ENCODE data around the gene SCEL.

The SCEL gene

GRCh38 chr13:77674852-77675251 is 139.3 kb downstream of the SCEL start:
- TF ChIP-seq, protein P1, sequence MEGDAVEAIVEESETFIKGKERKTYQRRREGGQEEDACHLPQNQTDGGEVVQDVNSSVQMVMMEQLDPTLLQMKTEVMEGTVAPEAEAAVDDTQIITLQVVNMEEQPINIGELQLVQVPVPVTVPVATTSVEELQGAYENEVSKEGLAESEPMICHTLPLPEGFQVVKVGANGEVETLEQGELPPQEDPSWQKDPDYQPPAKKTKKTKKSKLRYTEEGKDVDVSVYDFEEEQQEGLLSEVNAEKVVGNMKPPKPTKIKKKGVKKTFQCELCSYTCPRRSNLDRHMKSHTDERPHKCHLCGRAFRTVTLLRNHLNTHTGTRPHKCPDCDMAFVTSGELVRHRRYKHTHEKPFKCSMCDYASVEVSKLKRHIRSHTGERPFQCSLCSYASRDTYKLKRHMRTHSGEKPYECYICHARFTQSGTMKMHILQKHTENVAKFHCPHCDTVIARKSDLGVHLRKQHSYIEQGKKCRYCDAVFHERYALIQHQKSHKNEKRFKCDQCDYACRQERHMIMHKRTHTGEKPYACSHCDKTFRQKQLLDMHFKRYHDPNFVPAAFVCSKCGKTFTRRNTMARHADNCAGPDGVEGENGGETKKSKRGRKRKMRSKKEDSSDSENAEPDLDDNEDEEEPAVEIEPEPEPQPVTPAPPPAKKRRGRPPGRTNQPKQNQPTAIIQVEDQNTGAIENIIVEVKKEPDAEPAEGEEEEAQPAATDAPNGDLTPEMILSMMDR (IDR thresholded peaks at IDR 0.05; ENCODE audit: low read length, missing control alignments): no peak
- no peak overlapping the region for H3K4me3 ChIP-seq (replicated peaks; ENCODE audit: low read depth, low read length)
- DNase-seq (ENCODE audit: low read depth): no peak

- DNase-seq (ENCODE audit: low read depth): no peak
- TF ChIP-seq, protein P1 (IDR thresholded peaks at IDR 0.05; ENCODE audit: low read length, missing control alignments): no peak
- H3K4me3 ChIP-seq (replicated peaks; ENCODE audit: low read depth, low read length): no peak overlapping the region
Measured at GRCh38 chr13:77678691-77679235, 143.3 kb downstream of the SCEL start.

GRCh38 chr13:77687799-77688198 is 152.3 kb downstream of the SCEL start:
- DNase-seq (ENCODE audit: low read depth): no peak
- TF ChIP-seq, protein P1 (IDR thresholded peaks at IDR 0.05; ENCODE audit: low read length, missing control alignments): no peak
- H3K4me3 ChIP-seq (replicated peaks; ENCODE audit: low read depth, low read length): no peak overlapping the region

DNA sequence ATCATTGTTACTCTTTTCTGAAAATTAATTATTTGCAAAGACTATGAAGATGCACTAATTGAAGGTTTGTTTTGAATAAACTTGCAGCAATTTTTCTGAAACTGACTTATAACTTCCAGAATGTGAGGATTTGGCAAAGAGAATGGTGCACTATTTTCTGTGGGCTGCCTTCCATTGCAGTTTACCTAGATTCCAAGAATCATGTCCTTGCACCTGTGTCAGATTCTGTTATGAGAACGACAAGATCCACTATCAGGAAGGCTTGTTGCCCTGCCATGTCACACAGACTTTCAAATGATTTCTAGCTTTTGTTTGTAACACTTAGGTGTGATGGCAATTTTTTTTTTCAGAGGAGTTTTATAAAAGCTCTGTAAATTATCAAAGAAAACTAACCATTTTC is 156.4 kb downstream of the SCEL start:
- TF ChIP-seq, protein P1 (IDR thresholded peaks at IDR 0.05; ENCODE audit: low read length, missing control alignments): no peak
- no peak for DNase-seq (ENCODE audit: low read depth)
- H3K4me3 ChIP-seq (replicated peaks; ENCODE audit: low read depth, low read length): no peak overlapping the region

DNA sequence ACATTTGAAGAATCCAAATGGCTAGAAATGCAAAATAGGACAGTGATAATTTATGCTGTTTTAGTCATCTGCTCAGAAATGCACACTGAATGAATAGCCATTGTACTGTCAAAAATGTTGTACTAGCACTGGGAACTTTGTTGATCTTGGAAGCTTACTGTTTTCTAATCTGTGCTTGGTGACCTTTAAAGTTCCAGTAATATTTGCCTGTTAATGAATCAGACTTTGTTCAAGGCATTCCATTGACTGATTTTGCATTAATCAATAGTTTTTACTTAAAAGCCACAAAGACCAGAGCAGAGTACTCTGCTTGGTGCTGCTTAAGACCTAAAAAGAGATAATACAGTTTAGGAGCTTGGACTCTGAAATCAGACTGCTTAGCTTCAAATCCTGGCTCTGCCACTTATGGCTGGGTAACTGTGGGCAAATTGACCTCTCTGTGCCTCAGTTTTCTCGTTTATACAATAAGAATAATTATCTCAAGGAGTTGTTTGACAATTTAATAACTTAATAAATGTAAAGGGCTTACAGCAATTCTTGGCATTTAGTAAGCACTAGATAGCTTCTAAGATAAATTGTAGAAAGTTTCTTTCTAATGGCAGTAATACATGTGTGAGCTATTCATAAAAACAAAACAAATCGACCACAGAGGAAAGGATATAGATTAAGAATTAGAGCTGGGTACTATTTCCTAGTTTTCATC is 157.4 kb downstream of the SCEL start:
- H3K4me3 ChIP-seq (replicated peaks; ENCODE audit: low read depth, low read length): no peak overlapping the region
- no peak for DNase-seq (ENCODE audit: low read depth)
- TF ChIP-seq, protein P1 (IDR thresholded peaks at IDR 0.05; ENCODE audit: low read length, missing control alignments): no peak

GRCh38 chr13:77693449-77693940 is 158.0 kb downstream of the SCEL start:
- TF ChIP-seq, protein P1 (IDR thresholded peaks at IDR 0.05; ENCODE audit: low read length, missing control alignments): no peak
- DNase-seq (ENCODE audit: low read depth): no peak

More at GRCh38 chr13:77693449-77693940, 158.0 kb downstream of the SCEL start:
- no peak overlapping the region for H3K4me3 ChIP-seq (replicated peaks; ENCODE audit: low read depth, low read length)

Measured in fibroblast of pulmonary artery (primary cell).